Parathyroid adenoma (tissue), 2 donors: Measurements from ENCODE around the gene HSPA1L.
A peak's percentile ranks its signal among the peaks of the same experiment; 100 is the strongest.
"Not testable (repeated sequence)": the region's sequence is repeated elsewhere in the genome, so short reads cannot be mapped to it uniquely, and the experiment has no call there.

ENCODE experiments used
- H2AFZ ChIP-seq: fragments of 300-600 bp; sonication (generic); one replicate; pipeline ENCODE4 v1.7.0; 2017; ENCODE audit warnings: antibody characterized with exemption, mild to moderate bottlenecking
- H3K27ac ChIP-seq: fragments of 300-600 bp; sonication (generic); one replicate; pipeline ENCODE4 v1.7.0; 2017
- H3K27me3 ChIP-seq: fragments of 300-600 bp; sonication (generic); one replicate; pipeline ENCODE4 v1.7.0; 2017; ENCODE audit warnings: low read length; ENCODE audit not compliant: control insufficient read depth, insufficient read depth
- H3K36me3 ChIP-seq: fragments of 300-600 bp; sonication (generic); one replicate; pipeline ENCODE4 v1.7.0; 2017; ENCODE audit warnings: low read length; ENCODE audit not compliant: control insufficient read depth, insufficient read depth
- H3K4me1 ChIP-seq: fragments of 300-600 bp; sonication (generic); one replicate; pipeline ENCODE4 v1.7.0; 2017; ENCODE audit warnings: control low read depth
- H3K4me2 ChIP-seq: fragments of 300-600 bp; sonication (generic); one replicate; pipeline ENCODE4 v1.7.0; 2017; ENCODE audit warnings: low read length
- H3K4me3 ChIP-seq: fragments of 300-600 bp; sonication (generic); one replicate; pipeline ENCODE4 v1.7.0; 2017; ENCODE audit warnings: low read depth, low read length
- H3K79me2 ChIP-seq: fragments of 300-600 bp; sonication (generic); one replicate; pipeline ENCODE4 v1.7.0; 2017; ENCODE audit warnings: control low read depth
- H3K9ac ChIP-seq: fragments of 300-600 bp; sonication (generic); one replicate; pipeline ENCODE4 v1.7.0; 2017; ENCODE audit warnings: mild to moderate bottlenecking
- H3K9me3 ChIP-seq: fragments of 300-600 bp; sonication (generic); one replicate; pipeline ENCODE4 v1.7.0; 2017; ENCODE audit warnings: low read length; ENCODE audit not compliant: control insufficient read depth
- CTCF ChIP-seq: fragments of 300-600 bp; sonication (generic); IDR thresholded peaks from one replicate; pipeline ENCODE4 v1.7.0; 2017; ENCODE audit warnings: antibody characterized with exemption, mild to moderate bottlenecking
- donor health status: primary hyperparathyroidism.

Gene HSPA1L

DNA sequence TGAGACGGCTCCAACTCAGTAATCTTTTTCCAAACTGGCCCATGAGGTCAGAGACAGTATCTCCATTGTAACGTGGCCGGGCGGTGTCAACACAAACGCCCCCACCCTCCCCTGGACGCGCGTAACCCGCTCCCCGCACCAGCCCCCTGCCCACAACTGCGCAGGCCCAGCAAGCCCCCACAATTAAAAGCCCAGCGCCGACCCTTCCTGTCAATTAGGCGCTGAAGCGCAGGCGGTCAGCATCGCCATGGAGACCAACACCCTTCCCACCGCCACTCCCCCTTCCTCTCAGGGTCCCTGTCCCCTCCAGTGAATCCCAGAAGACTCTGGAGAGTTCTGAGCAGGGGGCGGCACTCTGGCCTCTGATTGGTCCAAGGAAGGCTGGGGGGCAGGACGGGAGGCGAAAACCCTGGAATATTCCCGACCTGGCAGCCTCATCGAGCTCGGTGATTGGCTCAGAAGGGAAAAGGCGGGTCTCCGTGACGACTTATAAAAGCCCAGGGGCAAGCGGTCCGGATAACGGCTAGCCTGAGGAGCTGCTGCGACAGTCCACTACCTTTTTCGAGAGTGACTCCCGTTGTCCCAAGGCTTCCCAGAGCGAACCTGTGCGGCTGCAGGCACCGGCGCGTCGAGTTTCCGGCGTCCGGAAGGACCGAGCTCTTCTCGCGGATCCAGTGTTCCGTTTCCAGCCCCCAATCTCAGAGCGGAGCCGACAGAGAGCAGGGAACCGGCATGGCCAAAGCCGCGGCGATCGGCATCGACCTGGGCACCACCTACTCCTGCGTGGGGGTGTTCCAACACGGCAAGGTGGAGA lies at the start of gene HSPA1L, which contains the start of gene HSPA1A:
Gene HSPA1L (minus strand): TSS at position 259 of the 814 bp plus-strand sequence. CDS start 3,311 bp downstream, outside the sequence.
Gene HSPA1A (plus strand): TSS at position 519 of the 814 bp plus-strand sequence. CDS start 214 bp downstream, at position 733.
- H3K36me3 ChIP-seq = no peaks in the 10 kb centered on the region
- H3K79me2 ChIP-seq = no peaks in the 10 kb centered on the region
- no peak within 1 kb of the TSS for H3K9ac ChIP-seq
- H3K9me3 ChIP-seq = no peaks in the 10 kb centered on the region
- peaks cover 9% of the 10 kb centered on the region for H3K4me1 ChIP-seq
- H2AFZ ChIP-seq = peak within 1 kb of the TSS; percentile 93
- peak within 1 kb of the TSS; percentile 94 for H3K27ac ChIP-seq
- peak within 1 kb of the TSS; percentile 94 for H3K4me2 ChIP-seq
- TF ChIP-seq CTCF = no peak
- peak within 1 kb of the TSS; percentile 61 for H3K4me3 ChIP-seq
- no peaks in the 10 kb centered on the region for H3K27me3 ChIP-seq

DNA sequence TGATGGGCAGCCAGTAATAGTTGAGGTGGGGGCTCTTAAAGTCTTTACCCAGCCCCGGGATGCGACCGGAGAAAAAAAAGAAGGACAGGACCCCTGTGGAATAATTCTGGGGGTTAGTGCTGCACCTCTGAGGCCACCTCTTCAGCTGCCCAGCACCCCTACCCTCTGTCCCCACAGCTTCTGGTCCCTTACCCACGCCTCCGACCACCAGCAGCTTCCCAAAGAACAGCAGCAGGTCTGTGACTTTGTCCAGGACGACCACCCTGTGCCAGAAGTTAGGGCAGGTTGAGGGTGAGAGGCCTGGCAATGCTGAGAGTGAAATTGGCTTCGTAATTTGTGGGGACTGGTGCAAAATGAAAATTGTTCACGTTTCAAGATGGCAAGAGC lies 49.7 kb upstream of the HSPA1L start:
- Histone ChIP-seq H3K4me2 (peak overlapping the region; percentile 23), H3K27ac (no peak overlapping the region), H3K4me3 (no peak overlapping the region), H3K79me2 (peaks cover 2% of the 10 kb centered on the region), H3K27me3 (no peaks in the 10 kb centered on the region), H3K9ac (no peak overlapping the region), H3K36me3 (no peaks in the 10 kb centered on the region), H2AFZ (peak overlapping the region; percentile 56), H3K9me3 (no peaks in the 10 kb centered on the region), H3K4me1 (peaks cover 20% of the 10 kb centered on the region)
- TF ChIP-seq CTCF = no peak

DNA sequence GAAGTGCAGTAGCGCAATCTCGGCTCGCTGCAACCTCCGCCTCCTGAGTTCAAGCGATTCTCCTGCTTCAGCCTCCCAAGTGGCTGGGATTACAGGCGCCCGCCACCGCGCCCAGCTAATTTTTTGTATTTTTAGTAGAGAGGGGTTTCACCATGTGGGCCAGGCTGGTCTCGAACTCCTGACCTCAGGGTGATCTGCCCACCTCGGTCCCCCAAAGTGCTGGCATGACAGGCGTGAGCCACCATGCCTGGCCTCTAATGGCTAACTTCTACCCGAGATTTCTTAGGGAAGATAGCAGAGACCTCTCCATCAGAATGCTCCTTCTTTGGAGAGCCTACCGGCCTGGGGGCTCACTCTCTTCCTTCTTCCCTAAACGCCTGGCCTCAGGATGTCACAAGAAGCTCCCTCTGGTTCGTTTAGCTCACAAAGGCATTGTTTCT lies 49.1 kb upstream of the HSPA1L start:
- peak overlapping the region; percentile 46 for H3K27ac ChIP-seq
- not testable (repeated sequence) for H3K36me3 ChIP-seq, H3K9me3 ChIP-seq, H3K9ac ChIP-seq, H3K27me3 ChIP-seq, H3K79me2 ChIP-seq
- H3K4me3 ChIP-seq = peak overlapping the region; percentile 89
- H2AFZ ChIP-seq = peak overlapping the region; percentile 61
- peaks cover 20% of the 10 kb centered on the region for H3K4me1 ChIP-seq
- peak overlapping the region; percentile 55 for H3K4me2 ChIP-seq

DNA sequence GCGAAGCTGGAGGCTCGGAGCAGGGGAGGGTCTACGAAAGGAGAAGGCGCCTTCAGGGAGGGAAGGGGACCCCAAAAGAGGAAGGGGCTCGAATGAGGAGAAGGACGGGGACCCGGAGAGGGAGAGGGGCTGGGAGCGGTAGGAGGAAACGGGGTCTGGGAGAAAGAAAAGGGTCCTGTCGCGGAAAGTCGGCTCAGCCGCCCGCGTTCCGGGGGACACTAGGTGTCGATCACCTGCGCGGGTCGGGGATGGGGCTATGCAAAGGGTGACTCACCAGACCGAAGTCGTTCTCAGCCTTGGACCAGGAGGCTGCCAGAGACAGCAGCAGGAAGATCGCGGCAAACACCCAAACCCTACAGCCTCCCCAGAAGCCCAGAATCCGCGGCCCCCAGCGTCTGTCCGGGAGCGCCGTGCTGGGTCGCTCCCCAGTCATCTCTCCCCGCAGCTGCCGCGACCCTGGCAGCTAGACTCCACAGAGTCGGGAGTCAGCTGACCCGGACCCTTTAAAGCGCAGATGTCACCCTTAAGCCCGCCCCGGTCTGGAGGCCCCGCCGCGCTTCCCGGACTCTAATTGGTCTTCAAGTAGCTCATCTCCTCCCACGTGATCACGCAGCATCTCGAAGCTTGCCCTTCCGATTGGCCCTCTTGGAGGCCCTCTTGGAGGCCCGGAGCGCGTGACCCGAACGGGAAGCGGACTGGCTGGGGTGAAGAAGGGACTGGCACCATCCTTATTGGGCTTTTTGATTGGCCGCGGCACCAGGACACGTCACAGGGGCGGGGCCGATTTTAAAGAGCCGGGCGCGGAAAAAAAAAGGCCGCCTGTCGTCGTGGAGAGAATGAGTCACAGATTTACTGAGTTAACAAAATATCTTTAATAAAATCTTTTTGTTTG lies 47.5 kb upstream of the HSPA1L start, which contains the start of gene NEU1:
Gene NEU1 (minus strand): TSS at position 478 of the 892 bp plus-strand sequence. CDS start 45 bp downstream, at position 433.
- peaks cover 2% of the 10 kb centered on the region for H3K79me2 ChIP-seq
- H3K9ac ChIP-seq = peak within 1 kb of the TSS; percentile 65
- peak within 1 kb of the TSS; percentile 67 for H3K27ac ChIP-seq
- H3K4me3 ChIP-seq = peak within 1 kb of the TSS; percentile 89
- peak within 1 kb of the TSS; percentile 81 for H3K4me2 ChIP-seq
- peak within 1 kb of the TSS; percentile 88 for H2AFZ ChIP-seq
- H3K36me3 ChIP-seq = no peaks in the 10 kb centered on the region
- H3K9me3 ChIP-seq = no peaks in the 10 kb centered on the region
- H3K27me3 ChIP-seq = no peaks in the 10 kb centered on the region
- TF ChIP-seq CTCF = no peak
- peaks cover 20% of the 10 kb centered on the region for H3K4me1 ChIP-seq

GRCh38 chr6:31861919-31862343 lies 46.8 kb upstream of the HSPA1L start:
- Histone ChIP-seq H3K27ac (no peak overlapping the region), H3K4me1 (peaks cover 20% of the 10 kb centered on the region), H3K4me3 (peak overlapping the region; percentile 89), H3K9me3 (no peaks in the 10 kb centered on the region), H3K4me2 (peak overlapping the region; percentile 81), H3K36me3 (no peaks in the 10 kb centered on the region), H3K9ac (peak overlapping the region; percentile 65), H3K27me3 (no peaks in the 10 kb centered on the region), H3K79me2 (peaks cover 2% of the 10 kb centered on the region), H2AFZ (peak overlapping the region; percentile 88)
- no peak for TF ChIP-seq CTCF
